Embryonic facial prominence (tissue), 1 donor: Measurements from ENCODE around the gene FALEC.
"Not testable (repeated sequence)": the region's sequence is repeated elsewhere in the genome, so short reads cannot be mapped to it uniquely, and the experiment has no call there.

Experiments used
- DNase-seq: peaks from one replicate; pipeline ENCODE4 v3.0.0-alpha.2; 2016; ENCODE audit errors: extremely low spot score

FALEC gene

GRCh38 chr1:150558761-150559655 is 43.5 kb downstream of the FALEC start:
- no peak for DNase-seq

- DNase-seq: no peak
These were observed 44.1 kb downstream of the FALEC start for GRCh38 chr1:150559656-150560010.

- no peak for DNase-seq
These were observed 44.5 kb downstream of the FALEC start for GRCh38 chr1:150560011-150560438.

GRCh38 chr1:150560576-150561253 is 45.2 kb downstream of the FALEC start:
- no peak for DNase-seq

GRCh38 chr1:150561254-150561973 is 45.9 kb downstream of the FALEC start:
- DNase-seq: peak; percentile 89

- DNase-seq: peak; percentile 91
These were observed 46.5 kb downstream of the FALEC start for GRCh38 chr1:150561974-150562445.

- DNase-seq: no peak
These were observed 47.1 kb downstream of the FALEC start for GRCh38 chr1:150562446-150563339.

GRCh38 chr1:150563340-150564038 is 47.9 kb downstream of the FALEC start:
- DNase-seq: no peak

- no peak for DNase-seq
These were observed 48.8 kb downstream of the FALEC start for GRCh38 chr1:150564051-150564991.

GRCh38 chr1:150565240-150565991 is 49.9 kb downstream of the FALEC start:
- not testable (repeated sequence) for DNase-seq

- DNase-seq: no peak
These were observed 51.2 kb downstream of the FALEC start for GRCh38 chr1:150566589-150567340.

GRCh38 chr1:150567341-150567716 is 51.8 kb downstream of the FALEC start:
- DNase-seq: no peak

- peak; percentile 71 for DNase-seq
These were observed 52.4 kb downstream of the FALEC start for GRCh38 chr1:150567717-150568593.

GRCh38 chr1:150568594-150568966 is 53.0 kb downstream of the FALEC start:
- no peak for DNase-seq

GRCh38 chr1:150572918-150573647 is 57.5 kb downstream of the FALEC start:
- DNase-seq: no peak

- not testable (repeated sequence) for DNase-seq
These were observed 58.1 kb downstream of the FALEC start for GRCh38 chr1:150573648-150574071.
